Esophagus (tissue), 2 donors: ENCODE data around the gene VSIG10L. TPM values are rescaled to one million over a fixed set of nuclear protein-coding genes. Genes with fewer than 3 reads are reported as not detected.

Source experiments
- H3K27ac ChIP-seq, 2 donors: one replicate each; pipeline ENCODE4 v1.5.1; 2013; ENCODE audit warnings: low read depth in 2 of 2, mild to moderate bottlenecking in 2 of 2, inconsistent platforms in 1 of 2, low read length in 1 of 2, moderate library complexity in 1 of 2
- H3K27me3 ChIP-seq, 2 donors: one replicate each; pipeline ENCODE4 v1.6.1; 2013; ENCODE audit warnings: low read length in 2 of 2, control low read depth in 1 of 2, mild to moderate bottlenecking in 1 of 2; ENCODE audit not compliant: insufficient read depth in 2 of 2, control insufficient read depth in 1 of 2
- H3K36me3 ChIP-seq, 2 donors: one replicate each; pipeline ENCODE4 v1.6.1; 2013; ENCODE audit warnings: low read length in 1 of 2; ENCODE audit not compliant: control insufficient read depth in 2 of 2, insufficient read depth in 2 of 2
- H3K4me1 ChIP-seq, 2 donors: one replicate each; pipeline ENCODE4 v1.6.1; 2013; ENCODE audit warnings: low read length in 1 of 2; ENCODE audit not compliant: control insufficient read depth in 2 of 2, insufficient read depth in 2 of 2
- H3K4me3 ChIP-seq, 2 donors: one replicate each; pipeline ENCODE4 v1.5.1; 2013; ENCODE audit warnings: low read length in 2 of 2, mild to moderate bottlenecking in 2 of 2, low read depth in 1 of 2, moderate library complexity in 1 of 2
- H3K9me3 ChIP-seq, 2 donors: one replicate each; pipeline ENCODE4 v1.6.1; 2013; ENCODE audit warnings: mild to moderate bottlenecking in 2 of 2, low read depth in 1 of 2, low read length in 1 of 2, moderate library complexity in 1 of 2; ENCODE audit not compliant: control insufficient read depth in 2 of 2, insufficient read depth in 1 of 2
- WGBS, 2 donors: extraction: QIAGEN DNeasy Blood & Tissue Kit; methylation state at CpG; one replicate each; pipeline ENCODE4 v1.1.7; 2013; 5-methylcytosine and 5-hydroxymethylcytosine counted together
- polyA plus RNA-seq, 2 donors: library from polyadenylated mRNA; stranded (reverse); fragments of 200-250 nt; gene quantifications; one replicate each; pipeline ENCODE4 v1.2.3, GENCODE V29; 2013
- donor health status: healthy with polysubstance abuse.
- donor health status: Bipolar disorder and iron deficiency.

Gene VSIG10L
- polyA plus RNA-seq, 2 donors: 122 to 227 TPM

DNA sequence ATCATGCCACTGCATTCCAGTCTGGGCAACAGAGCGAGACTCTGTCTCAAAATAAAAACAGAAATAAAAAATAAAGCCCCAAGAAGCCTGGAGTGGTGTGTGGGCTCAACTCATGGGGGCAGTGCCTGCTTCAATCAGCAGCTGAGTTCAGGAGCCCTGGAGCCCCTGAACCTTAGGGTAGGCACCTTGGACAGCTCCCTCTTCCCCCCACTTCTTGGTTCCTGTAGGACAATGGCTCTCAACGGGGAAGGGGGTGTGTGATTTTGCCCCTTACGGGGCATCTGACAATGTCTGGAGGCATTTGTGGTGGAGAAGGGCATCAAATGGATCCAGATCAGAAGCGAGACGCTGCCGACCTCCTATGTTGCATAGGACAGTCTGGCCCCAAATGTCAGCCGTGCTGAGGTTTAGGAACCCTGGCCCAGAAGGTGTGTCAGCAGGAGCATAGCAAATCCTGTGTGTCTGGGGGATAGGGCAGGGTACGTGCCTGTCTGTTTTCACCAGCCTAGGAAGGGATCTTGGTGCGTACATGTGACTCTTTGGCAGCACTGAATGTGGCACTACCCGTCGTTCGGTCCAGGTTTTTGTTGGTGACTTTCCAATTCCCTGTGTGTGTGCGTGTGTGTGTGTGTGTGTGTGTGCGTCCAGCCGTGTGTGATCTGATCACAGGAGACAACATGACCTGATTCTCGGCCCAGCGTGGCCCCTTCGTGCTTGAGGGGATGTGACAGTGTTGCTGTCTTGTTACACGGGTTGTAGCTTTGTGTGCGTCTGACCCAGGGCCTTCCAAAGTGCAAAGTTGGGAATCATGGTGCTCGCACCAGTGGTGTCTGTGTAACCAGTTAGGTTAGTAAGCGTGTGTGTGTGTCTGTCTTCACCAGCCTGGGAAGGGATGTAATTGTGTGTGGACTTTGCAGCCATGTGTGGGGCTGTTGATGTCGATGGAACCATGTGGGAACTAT lies 23.0 kb downstream of the VSIG10L start:
- 65 to 66% methylated on average over 23 of the region's 23 CpGs for WGBS, 2 donors
- no peaks in the 10 kb centered on the region for H3K36me3 ChIP-seq
- no peaks in the 10 kb centered on the region for H3K27me3 ChIP-seq
- H3K4me3 ChIP-seq: no peak overlapping the region
- H3K27ac ChIP-seq: no peak overlapping the region
- H3K9me3 ChIP-seq: peaks cover 0 to 2% of the 10 kb centered on the region in 2 donors
- H3K4me1 ChIP-seq: no peaks in the 10 kb centered on the region

GRCh38 chr19:51317968-51318367 lies 24.0 kb downstream of the VSIG10L start:
- Histone ChIP-seq H3K27me3 (no peaks in the 10 kb centered on the region), H3K36me3 (no peaks in the 10 kb centered on the region), H3K27ac (no peak overlapping the region), H3K4me1 (no peaks in the 10 kb centered on the region), H3K4me3 (no peak overlapping the region), H3K9me3 (peaks cover 0 to 2% of the 10 kb centered on the region in 2 donors)
- 64 to 67% methylated on average over 1 of the region's 1 CpG for WGBS, 2 donors

GRCh38 chr19:51317376-51317775 lies 24.6 kb downstream of the VSIG10L start:
- no peak overlapping the region for H3K27ac ChIP-seq
- peaks cover 0 to 2% of the 10 kb centered on the region in 2 donors for H3K9me3 ChIP-seq
- no peaks in the 10 kb centered on the region for H3K27me3 ChIP-seq
- H3K4me3 ChIP-seq: no peak overlapping the region
- H3K4me1 ChIP-seq: no peaks in the 10 kb centered on the region
- H3K36me3 ChIP-seq: no peaks in the 10 kb centered on the region
- 78 to 81% methylated on average over 3 of the region's 3 CpGs for WGBS, 2 donors

DNA sequence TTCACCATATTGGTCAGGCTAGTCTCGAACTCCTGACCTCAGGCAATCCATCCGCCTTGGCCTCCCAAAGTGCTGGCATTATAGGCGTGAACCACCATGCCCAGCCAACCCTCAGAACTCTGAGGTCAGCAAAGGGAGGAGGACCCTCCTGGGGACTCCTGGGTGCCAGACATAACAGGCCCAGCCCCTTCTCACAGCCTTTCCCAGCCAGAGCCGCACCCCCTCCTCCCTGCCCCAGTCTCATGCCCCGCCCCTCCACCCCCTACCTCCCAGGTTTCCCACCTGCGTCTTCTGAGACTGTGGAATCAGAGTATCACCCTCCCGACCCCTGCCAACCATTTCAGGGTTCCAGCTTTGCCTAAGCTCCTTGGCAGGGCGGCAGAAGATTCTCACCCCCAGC lies 25.3 kb downstream of the VSIG10L start:
- 66 to 67% methylated on average over 8 of the region's 8 CpGs for WGBS, 2 donors
- no peak overlapping the region for H3K27ac ChIP-seq
- H3K4me1 ChIP-seq: no peaks in the 10 kb centered on the region
- no peaks in the 10 kb centered on the region for H3K27me3 ChIP-seq
- H3K36me3 ChIP-seq: no peaks in the 10 kb centered on the region
- H3K4me3 ChIP-seq: no peak overlapping the region
- H3K9me3 ChIP-seq: peaks cover 0 to under 1% of the 10 kb centered on the region in 2 donors

DNA sequence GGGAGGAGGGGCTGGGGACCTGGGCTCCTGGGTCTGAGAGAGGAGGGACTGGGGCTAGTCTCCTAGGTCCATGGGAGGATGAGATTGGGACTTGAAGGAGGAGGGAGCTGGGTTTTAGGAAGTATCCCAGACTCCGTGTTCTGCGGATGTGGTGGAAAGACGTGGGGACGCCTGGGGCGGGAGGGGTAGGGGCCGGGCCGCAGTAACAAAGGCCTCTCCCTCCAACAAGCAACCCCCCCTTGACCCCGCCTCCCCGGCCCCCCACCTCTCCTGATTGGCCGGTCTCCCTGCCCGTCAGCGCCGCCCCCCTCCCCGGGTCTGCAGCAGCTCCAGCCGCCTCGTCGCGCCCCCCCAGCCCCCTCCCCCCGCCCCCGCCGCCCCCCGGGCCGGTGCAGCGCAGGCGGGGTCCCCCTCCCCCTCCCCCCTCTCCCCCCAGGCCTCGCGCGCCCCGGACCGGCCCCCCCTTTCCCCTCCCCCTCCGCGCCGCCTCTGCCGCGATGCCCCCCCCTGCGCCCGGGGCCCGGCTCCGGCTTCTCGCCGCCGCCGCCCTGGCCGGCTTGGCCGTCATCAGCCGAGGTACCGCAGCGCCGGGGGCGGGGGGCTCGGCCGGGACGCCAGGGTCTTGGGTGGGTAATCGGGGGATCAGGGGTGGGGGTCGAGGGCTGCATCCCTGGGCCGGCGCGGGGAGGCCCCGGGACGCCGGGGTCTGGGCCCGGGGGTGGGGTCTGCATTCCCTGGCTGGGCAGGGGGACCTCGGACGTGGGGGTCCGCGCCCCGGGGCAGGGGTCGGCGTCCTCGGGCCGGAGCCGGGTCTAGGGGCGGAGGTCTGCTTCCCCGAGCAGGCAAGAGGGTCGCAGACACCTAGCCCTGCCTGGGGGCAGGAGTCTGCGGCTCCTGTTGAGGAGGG lies 30.3 kb downstream of the VSIG10L start, which contains the start of gene IGLON5:
Gene IGLON5 (plus strand): TSS at position 294 of the 907 bp plus-strand sequence. CDS start 204 bp downstream, at position 498.
- no peak within 1 kb of the TSS for H3K27ac ChIP-seq
- no peaks in the 10 kb centered on the region for H3K36me3 ChIP-seq
- H3K9me3 ChIP-seq: no peaks in the 10 kb centered on the region
- no peaks in the 10 kb centered on the region for H3K4me1 ChIP-seq
- 6% methylated on average over 15 to 60 of the region's 76 CpGs for WGBS, 2 donors
- H3K4me3 ChIP-seq: no peak within 1 kb of the TSS
- no peaks in the 10 kb centered on the region for H3K27me3 ChIP-seq

GRCh38 chr19:51305479-51305878 lies 36.5 kb downstream of the VSIG10L start:
- Histone ChIP-seq H3K27me3 (no peaks in the 10 kb centered on the region), H3K9me3 (no peaks in the 10 kb centered on the region), H3K27ac (no peak overlapping the region), H3K36me3 (no peaks in the 10 kb centered on the region), H3K4me3 (no peak overlapping the region), H3K4me1 (no peaks in the 10 kb centered on the region)
- 73 to 81% methylated on average over 3 of the region's 3 CpGs for WGBS, 2 donors

DNA sequence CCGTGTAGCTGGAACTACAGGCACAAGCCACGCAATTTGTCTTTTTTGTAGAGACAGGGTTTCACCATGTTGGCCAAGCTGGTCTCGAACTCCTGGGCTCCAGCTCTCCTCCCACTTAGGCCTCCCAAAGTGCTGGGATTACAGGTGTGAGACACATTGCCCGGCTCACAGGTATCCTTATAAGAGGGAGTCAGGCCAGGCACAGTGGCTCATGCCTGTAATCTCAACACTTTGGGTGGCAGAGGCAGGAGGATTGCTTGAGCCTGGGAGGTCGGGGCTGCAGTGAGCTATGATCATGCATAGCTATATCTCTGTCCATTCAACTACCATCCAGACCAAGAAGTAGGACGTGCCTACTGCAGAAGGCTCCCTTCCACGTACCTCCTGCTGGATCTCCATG lies 40.7 kb downstream of the VSIG10L start:
- Histone ChIP-seq H3K4me3 (no peak overlapping the region), H3K36me3 (no peaks in the 10 kb centered on the region), H3K27ac (no peak overlapping the region), H3K4me1 (no peaks in the 10 kb centered on the region), H3K9me3 (peaks cover 0 to 2% of the 10 kb centered on the region in 2 donors), H3K27me3 (no peaks in the 10 kb centered on the region)
- 69 to 75% methylated on average over 7 of the region's 7 CpGs for WGBS, 2 donors

GRCh38 chr19:51297406-51297805 lies 44.5 kb downstream of the VSIG10L start:
- no peaks in the 10 kb centered on the region for H3K36me3 ChIP-seq
- no peak overlapping the region for H3K4me3 ChIP-seq
- 56 to 66% methylated on average over 5 of the region's 5 CpGs for WGBS, 2 donors
- H3K27me3 ChIP-seq: no peaks in the 10 kb centered on the region
- peaks cover 0 to 2% of the 10 kb centered on the region in 2 donors for H3K9me3 ChIP-seq
- no peak overlapping the region for H3K27ac ChIP-seq
- H3K4me1 ChIP-seq: no peaks in the 10 kb centered on the region

DNA sequence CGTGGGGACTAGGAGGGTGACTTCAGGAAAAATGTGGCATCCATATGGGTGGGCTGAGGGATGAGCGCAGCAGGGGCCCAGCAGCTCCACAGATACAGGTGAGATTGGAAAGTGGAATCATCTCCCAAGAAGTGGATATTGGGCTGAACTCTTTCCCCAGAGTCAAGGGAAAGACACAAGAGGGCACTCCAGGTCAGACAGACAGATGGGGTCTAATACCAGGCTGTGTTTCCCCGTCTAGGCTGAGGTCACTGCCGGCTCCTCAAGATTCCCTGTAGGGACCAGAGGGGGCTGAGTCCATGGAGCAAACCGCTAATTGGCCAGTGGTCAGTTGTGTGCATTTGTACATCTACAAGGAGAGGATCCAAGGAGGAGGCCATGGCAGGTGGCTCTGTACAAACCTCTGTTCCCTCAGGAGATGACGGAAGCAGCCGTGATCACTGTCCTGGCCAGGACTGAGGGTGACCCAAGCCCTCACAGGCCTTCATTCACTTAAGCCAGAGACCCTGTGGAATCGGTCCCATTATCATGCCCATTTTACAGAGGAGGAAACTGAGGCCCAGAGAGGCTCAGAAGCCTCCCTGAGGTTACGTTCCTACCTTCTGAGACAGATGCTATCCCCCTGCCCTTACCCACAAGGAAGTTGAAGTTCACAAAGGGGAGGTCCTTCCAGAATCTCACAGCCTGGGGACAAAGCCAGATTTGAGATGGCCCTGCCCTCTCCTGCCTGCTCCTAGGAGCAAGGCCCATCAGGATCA lies 45.4 kb downstream of the VSIG10L start:
- 51 to 56% methylated on average over 9 of the region's 9 CpGs for WGBS, 2 donors
- H3K4me3 ChIP-seq: no peak overlapping the region
- no peaks in the 10 kb centered on the region for H3K27me3 ChIP-seq
- H3K27ac ChIP-seq: no peak overlapping the region
- no peaks in the 10 kb centered on the region for H3K4me1 ChIP-seq
- H3K36me3 ChIP-seq: no peaks in the 10 kb centered on the region
- peaks cover 0 to 2% of the 10 kb centered on the region in 2 donors for H3K9me3 ChIP-seq
